HG02885 (cell line): ENCODE measurements around the gene XPNPEP2.

Experiments
- ATAC-seq: cut with Tn5 transposase; IDR thresholded peaks from one replicate; pipeline ENCODE4 v1.9.1; 2021; ENCODE audit warnings: mild to moderate bottlenecking; ENCODE audit not compliant: unreplicated experiment, poor library complexity

XPNPEP2 gene, protein sequence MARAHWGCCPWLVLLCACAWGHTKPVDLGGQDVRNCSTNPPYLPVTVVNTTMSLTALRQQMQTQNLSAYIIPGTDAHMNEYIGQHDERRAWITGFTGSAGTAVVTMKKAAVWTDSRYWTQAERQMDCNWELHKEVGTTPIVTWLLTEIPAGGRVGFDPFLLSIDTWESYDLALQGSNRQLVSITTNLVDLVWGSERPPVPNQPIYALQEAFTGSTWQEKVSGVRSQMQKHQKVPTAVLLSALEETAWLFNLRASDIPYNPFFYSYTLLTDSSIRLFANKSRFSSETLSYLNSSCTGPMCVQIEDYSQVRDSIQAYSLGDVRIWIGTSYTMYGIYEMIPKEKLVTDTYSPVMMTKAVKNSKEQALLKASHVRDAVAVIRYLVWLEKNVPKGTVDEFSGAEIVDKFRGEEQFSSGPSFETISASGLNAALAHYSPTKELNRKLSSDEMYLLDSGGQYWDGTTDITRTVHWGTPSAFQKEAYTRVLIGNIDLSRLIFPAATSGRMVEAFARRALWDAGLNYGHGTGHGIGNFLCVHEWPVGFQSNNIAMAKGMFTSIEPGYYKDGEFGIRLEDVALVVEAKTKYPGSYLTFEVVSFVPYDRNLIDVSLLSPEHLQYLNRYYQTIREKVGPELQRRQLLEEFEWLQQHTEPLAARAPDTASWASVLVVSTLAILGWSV

DNA sequence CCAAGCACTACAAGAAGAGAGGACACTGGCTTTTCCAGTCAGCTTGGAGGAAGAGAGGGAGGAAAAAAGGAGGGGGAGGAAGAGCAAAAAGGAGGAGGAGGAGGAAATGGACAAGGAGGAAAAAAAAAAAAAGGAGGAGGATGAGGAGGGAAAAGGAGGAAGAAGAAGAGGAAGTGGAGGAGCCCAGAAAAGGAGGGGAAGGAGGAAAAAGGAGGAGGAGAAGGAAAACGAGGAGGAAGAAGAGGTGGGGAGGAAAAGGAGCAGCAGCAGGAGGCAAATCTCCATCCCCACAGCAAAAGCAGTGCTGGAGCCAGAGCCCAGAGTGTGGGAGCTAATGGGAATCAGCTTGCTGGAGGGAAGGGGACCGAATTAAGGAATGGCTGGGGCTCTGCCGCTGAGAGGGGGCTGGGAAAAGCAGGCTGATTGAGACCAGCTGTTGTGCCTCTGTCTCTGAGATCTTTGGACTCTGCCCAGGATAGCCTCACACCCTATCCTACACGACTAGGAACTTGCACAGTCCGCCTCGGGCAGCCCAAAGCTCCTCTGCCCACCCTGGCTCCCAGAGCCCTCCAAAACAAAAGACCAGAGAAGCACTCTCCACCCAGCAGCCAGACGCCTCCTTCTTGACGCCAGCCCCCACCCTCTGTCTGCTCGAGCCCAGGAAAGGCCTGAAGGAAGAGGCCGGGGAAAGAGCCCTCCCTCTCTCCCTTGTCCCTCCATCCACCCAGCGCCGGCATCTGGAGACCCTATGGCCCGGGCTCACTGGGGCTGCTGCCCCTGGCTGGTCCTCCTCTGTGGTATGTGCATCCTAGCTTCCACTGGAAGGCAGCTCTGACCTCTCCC lies at the start of gene XPNPEP2:
XPNPEP2 (plus strand) TSS at position 514 of the 843 bp plus-strand sequence; CDS start at position 749, 235 bp downstream.
- ATAC-seq: no peak

DNA sequence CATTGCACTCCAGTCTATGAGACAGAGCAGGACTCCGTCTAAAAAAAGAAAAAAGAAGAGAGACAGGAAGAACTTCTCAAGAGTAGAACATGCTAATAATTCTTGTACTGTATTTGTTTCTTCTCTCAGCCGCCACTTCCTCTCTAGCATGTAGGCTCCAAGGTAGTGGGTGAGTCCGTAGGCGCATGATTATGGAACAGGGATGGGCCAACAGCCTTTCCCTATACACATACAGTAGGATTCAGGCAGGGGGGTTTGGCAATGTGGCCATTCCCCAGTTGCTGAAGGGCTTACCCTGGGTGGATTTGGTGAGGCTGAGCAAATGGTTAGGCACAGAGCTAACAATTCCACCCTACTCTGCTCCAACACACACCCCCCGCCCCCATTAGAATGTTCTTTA lies 49.0 kb upstream of the XPNPEP2 start:
- no peak for ATAC-seq

DNA sequence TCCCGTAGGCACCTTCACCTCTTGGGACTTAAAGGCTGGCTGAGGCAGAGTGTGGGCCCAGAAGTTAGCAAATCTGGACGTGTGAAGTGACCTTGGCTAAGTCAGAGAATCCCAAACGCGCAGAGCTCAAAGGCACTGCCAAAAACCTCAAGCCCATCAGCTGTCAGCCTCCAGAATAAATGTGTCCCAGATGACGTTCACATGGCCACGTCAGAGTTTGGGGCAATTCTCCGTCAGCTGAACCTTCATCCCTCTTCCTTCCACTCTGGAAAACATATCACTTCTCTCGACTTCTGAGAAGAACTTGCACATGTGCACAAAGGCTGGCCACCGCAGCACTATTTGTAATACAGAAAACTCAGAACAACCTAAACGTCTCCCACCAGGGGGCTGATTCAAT lies 48.3 kb upstream of the XPNPEP2 start:
- ATAC-seq: no peak

DNA sequence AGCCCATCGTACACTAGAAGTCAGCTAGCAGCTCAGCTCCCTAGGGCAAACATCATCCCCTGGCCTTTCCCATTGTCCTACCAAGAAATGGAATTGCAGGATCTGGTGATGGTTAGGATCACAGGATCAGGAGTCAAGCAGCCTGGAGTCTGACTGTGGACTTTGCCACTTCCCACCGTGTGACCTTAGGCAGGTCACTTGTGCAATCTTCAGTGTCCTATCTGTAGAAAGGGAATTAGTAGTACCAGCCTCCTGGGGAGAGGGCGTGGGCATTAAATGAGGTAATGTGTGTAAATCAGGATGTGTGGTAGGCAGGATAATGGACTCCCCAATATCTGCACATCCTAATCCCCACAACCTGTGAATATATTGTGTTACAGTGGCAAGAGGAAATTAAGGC lies 45.4 kb upstream of the XPNPEP2 start:
- no peak for ATAC-seq

DNA sequence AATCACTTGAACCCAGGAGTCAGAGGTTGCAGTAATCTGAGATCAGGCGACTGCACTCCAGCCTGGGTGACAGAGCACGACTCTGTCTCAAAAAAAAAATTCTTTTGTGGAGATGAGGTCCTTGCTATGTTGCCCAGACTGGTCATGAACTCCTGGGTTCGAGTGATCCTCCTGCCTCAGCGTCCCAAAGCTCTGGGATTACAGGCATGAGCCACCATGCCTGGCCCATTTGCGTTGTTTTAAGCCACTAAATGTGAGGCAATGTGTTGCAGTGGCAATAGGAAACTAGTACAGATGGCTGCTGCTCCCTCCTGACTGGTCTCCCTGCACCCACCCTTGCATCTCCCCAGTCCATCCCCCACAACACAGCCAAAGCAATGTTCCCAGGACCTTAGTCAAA lies 44.0 kb upstream of the XPNPEP2 start:
- no peak for ATAC-seq

DNA sequence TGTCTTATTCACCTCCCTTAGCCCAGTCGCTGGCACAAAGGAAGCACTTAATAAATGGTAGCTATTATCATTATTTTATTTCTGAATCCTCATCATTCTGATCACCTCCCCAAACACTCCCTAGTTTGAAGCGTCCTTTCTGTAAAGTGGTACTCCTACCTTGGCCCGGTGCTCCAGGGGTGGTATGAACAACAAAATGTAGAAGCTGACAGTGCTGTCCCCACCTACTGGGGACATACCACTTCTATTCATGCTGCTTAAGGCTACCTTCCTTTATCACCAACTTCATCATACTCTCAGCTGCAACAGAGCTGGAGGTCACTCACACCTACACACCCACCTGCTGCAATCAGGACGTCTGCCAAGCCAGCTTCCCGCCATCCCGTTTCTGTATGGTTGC lies 43.2 kb upstream of the XPNPEP2 start:
- no peak for ATAC-seq

DNA sequence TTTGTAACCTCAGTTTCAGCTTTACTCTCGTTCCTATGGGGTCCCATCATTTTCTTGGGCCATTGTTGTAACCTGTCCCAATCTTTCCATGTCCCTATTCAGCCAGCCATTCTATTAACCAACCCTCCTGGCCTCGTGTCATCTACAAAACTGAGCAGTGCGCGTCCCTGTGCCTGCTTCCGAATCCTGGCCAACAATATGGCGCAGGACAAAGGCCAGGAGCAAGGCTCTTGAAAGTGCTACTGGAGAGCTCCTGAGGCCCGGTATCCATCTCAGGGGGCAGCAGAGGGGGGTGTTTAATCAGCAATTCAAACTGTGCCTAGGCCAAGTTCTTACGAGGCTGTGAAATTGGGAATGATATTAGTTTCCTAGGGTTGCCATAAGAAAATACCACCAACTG lies 42.8 kb upstream of the XPNPEP2 start:
- no peak for ATAC-seq

DNA sequence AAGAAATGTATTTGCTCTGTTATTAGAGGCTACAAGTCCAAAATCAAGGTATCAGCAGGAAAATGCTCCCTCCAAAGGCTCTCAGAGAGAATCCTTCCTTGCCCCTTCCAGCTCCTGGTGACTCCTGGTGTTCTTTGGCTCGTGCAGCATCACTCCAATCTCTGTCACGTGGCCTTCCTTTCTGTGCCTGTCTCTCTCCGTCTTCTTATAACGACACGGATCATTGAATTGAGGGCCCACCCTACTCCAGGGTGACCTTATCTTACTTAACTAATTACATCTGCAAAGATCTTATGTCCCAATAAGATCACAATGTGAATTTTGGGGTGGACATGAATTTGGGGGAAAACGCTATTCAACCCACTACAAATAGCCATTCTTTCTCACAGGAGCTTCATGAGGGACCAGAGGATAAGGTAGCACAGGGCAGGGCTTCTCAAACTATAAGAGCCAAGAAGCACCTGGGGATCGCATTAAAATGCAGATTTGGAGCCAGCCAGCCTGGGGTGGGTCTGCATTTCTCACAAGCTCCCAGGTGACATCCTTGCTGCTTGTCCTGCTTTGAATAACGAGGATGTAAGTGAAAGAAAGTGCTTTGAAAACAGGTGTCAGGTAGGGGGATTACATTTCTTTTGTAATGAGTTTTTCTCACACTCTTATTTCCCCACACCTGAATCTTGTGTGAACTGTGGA lies 42.2 kb upstream of the XPNPEP2 start:
- ATAC-seq: no peak

DNA sequence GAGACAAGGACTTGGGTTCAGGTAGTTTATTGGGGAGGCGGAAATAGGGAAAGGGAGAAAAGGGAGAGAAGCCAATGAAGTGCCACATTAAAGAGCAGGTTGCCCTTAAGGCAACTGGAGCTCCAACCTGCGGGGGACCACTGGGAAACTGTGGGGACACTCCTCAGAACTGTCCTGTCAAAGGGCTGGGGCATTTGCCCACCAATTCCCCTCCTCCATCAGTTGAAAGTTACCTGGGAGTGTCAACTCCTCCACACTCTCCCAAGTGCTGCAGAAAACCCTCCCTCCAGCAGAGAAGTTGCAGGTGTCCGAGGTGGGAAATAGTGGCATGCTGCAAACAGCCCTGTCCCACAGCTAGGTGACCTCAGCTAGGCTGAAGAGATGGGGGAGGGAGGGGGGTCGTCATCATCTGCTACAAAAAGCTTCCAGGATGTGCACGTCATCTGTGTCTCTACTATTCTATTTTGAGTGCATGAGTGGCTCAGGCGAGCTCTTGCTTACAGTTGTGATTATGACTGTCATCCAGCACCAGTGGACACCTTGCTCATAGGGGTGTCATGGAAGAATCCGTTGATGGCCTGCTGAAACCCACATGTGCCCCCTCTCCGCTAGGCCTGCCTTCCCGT lies 41.5 kb upstream of the XPNPEP2 start:
- ATAC-seq: no peak

DNA sequence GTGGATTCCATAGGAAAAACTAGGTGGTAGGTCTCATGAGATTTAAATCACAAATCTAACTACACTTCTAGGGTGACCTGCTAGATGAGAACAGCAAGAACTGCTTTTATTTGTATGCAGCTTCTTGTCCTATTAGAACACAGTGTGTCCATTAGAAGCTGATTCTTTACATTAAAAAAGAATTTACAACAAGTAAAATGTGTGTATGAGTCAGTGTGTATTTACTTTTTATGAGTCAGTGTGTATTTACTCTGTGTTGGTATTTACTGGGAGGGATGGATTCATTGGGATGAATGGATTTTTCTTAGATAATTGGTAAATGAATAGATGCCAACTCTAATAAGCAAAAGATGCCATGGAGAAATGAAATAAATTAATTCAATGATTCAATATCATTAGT lies 40.6 kb upstream of the XPNPEP2 start:
- no peak for ATAC-seq

DNA sequence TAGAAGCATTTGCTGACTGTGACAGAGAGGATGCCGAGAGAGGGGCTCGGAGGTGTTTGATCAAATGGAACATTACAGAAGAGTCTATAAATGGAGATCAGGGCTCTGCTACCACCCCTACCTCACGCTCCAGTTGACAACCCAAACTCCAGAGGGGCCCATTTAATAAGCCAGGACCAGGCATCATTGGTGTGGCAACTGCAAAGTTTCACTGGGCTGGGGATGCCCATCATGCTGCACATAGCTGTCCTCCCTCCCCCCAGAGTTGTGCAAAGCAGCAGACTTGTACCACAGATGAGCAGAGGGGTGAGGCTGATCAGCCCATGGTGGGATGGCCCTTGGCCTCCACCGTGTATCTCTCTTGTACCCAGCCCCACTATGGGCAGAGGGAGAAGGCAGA lies 38.2 kb upstream of the XPNPEP2 start:
- no peak for ATAC-seq

DNA sequence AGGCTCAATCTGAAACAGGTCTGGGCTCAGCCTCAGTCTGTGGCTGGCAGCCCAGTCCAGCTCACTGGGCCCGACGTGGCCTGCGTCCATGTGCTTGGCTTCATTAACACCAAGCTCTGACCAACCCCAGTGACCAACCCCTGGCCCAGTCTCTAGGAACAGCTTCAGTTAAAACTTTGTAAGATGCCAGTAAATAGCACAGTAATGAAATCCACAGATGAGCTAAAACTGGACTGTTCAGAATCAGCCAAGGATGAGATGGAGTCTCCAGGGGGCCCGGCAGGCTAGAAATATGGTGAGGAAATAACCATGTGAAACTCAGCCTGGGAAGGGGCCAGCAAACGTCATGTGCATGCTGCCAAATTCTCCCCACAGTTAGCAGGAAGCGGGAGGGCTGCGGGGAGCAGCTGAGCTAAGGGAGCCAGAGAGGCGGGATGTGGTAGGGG lies 37.1 kb upstream of the XPNPEP2 start:
- ATAC-seq: no peak

DNA sequence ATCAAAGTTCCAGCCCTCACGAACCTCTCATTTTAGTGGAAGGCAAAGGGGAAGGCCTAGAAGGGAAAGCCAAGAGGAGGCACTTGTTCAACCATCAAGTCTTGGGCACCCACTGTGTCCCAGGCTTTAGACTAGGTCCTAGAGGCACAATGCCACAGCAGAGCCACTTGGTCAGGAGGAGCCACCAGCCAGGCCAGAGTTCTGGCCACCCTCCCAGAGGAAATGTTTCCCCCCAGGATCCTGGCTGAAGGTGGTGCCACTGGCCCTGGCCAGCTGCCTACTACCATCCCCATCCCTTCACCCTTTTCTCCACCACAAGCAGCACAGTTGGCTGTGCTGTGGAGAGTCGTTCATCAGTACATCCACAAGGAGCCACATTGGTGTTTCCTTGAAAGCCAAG lies 34.3 kb upstream of the XPNPEP2 start:
- no peak for ATAC-seq

DNA sequence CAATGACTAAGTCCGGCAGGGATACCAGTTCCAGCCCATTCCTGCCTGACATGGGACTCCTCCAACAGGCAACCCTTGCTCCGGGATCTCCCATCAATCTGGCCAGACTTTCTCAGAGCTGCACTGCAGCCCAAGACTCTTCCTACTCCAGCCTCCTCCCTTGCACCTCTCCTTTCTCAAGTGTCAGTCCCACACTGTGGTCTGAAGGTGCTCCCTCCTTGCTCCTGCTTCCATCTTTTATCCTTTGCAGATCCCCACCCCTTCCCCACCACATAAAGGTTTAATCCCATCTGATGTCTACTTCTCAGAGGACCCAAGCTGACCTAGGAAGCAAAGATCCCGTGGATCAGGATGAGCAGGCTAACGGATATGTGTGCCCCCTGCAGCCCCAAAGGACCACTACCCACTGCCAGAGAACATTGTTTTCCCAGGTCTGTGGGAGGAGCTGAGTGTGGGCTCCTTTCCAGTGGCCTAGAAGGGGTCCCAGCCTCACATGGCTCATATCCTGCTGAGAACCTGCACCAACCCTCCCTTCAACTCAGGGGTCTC lies 33.3 kb upstream of the XPNPEP2 start:
- no peak for ATAC-seq

DNA sequence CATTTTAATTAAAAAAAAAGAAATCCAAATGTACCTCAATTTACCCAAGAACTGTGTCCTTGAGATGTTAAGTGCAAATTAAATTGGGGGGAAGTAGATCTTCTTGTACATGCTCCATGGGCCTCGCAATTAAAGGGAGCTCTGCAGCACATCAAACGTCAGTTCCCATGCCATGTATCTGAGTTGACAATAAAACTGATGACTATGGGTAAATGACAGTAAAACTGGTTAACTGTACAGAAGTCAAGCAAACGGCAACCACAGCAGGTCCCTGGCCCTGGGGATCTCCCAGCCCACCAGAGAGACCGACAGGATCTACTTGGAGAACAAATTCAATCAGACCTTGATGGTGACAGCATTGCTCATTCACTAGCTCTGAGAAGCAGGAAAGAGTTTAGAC lies 32.8 kb upstream of the XPNPEP2 start:
- no peak for ATAC-seq

DNA sequence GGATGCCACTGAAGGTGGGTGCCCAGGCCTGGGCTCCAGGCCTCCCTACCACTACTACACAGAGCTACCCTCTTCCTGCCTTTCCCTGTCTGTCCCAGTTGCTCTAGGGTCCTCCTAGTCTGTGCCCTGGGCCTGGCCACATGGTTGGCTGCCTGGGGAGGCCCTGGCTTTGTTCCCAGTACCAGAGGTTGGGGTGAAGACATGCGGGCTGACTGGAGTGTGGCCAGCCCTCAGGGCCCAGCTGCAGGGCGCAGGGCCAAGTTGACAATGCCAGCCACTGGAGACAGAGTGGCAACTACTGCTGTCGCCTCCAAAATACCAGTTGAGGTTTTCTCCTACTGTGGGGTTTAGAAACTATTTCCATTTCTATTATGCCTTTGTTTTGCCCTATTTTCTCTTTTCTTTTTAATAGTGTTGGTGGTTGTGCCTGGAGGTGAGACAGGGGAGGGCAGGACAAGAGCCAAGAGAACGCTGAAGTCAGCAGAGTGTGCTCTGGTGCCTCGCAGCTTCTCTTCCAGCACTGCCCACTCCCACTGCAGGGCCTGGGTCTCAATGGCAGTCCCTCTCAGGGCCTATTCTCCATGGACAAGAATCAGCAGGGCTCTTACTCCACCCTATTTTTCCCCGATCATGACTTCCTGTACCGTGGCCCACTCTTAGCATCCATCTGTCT lies 32.2 kb upstream of the XPNPEP2 start:
- no peak for ATAC-seq

DNA sequence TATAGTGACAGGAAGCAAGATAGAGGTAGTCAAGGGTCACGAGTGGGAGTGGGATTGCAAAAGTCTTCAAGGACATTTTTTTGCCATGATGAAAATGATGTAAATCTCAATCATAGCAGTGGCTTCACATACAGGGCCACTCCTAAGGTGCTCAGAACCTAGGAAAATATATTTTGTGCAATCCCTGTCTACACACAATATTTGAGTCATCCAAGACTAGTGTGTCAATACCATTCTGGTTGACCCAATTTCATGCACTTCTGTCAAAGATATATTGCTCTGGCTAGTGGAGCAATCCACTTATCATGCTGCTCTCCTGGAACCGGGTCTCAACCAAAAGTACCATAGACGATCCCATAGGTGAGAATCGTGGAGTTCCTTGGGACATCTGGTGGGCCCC lies 24.2 kb upstream of the XPNPEP2 start:
- ATAC-seq: no peak

DNA sequence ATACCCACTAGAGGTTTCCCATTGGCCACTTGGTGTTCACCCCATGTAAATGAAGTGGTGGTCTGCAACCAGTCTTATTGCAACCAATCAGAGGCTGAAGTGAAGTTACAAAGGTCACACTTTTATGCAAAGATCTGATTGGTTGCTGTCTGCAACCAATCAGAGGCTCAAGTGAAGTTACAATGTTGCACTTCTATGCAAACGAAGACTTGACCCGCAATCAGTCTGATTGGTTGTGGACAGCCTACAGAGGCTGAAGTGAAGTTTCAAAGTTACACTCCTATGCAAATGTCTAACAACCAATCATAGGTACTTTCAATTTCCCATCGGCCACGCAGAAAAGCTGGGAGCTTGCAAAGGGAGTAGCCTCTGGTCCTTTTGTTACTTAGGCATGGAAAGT lies 22.3 kb upstream of the XPNPEP2 start:
- no peak for ATAC-seq

DNA sequence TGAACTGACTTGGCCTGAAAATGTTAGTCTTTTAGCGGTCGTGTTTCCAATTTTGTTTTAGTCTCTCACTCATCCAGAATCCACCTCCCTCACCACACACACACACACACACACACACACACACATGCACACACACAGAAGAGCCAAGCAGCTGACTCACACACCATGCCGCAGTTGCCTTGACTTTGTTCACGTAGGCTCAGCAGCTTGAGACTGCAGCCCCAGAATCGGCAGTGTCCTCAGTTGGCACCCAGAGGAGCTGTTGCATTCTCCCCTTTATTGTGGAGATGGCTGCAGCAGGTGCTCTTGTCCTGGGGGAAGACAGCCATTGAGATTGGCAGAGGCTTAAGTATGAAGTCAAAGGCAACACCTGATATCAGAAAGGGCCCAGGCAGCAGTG lies 20.9 kb upstream of the XPNPEP2 start:
- ATAC-seq: no peak
